NCI-H526 treated with DMSO at 0.1 percent for 48 hours (cell line): ENCODE measurements around the gene PPP1R3F.

Experiments used
- DNase-seq: peaks from one replicate; lab custom pipeline; 2025; lab: John Stamatoyannopoulos, UW

PPP1R3F gene

DNA sequence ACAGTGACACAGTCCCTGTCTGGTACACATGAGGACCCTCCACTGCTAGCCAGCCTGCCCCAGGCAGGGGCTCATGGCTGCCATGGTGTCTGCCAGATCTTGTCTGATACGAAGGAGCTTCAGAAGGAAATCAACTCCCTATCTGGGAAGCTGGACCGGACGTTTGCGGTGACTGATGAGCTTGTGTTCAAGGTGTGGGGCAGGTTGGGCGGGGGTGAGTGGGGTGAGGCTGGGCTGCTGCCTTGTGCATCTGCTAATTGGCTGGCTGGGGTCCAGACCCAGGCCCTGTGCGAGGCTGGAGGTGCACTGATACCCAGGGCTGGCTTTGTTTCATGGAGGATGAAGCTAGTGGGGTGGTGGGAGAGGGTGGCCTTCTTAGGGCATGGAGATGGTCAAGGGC lies 20.5 kb upstream of the PPP1R3F start:
- DNase-seq, result no peak

DNA sequence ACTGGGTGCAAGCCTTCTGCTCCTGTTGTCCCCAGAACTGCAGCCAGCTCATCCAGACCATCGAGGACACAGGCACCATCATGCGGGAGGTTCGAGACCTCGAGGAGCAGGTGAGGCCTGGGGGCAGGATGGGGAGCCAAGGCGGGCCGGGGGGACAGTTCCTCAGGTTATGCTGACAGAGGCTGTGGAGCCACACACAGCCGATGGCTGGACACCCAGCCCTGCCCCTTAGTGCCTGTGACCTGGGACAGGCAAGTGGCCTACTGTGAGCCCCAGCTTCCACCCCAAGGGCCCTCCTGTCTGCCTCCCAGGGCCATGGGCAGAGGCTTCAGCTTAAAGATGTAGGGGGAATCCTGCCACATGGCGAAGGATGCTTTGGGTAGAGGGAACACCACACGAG lies 20.0 kb upstream of the PPP1R3F start:
- no peak for DNase-seq

DNA sequence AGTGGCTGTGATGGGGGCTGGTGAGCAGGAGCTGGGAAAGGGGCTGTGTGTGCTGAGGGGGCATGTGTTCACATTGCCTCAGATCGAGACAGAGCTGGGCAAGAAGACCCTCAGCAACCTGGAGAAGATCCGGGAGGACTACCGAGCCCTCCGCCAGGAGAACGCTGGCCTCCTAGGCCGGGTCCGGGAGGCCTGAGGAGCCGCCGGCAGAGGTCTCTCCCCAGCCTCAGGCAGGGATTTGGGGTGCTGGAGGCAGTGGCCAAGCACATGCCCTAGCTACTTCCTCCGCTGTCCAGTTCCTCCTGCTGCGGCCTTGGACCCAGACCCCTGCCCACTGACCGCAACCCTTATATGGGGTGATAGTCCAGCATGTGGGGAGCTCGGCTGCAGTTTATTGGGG lies 19.5 kb upstream of the PPP1R3F start:
- no peak for DNase-seq

DNA sequence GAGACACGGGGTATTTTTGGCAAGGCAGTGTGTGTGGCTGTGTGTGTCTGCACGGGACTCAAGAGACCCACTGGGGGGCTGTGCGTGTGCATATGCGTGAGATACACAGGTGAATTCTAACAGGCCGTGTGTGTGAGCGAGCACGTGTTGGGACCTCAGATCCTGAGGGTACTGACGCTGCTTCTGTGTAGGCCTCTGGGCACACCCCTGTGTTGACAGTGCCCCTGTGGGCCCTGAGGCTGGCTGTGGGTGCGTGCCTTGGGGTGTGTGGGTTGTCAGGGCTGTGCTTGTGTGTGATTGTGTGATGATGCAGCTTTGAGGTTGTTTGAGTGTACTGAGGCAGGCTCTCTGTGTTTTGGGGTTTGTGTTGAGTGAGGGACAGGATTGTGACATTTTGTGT lies 19.0 kb upstream of the PPP1R3F start:
- DNase-seq, result no peak

DNA sequence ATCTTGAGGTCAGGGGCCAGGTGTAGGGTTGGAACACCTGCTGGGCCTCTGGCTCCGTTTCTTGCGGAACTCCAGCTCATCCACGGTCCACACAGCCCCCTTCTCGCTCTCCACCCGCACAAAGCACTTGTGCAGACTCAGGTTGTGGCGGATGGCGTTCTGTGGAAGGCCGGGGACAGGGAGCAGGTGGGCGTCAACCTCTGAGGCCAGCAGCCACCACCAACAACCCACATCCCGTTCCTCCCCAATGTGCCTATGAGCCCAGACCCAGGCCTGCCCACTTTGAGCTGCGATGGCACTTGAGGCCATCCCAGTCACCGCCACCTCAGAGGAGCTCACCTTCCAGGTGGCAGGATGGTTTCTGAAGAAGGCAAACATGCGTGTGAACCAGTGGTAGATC lies 18.3 kb upstream of the PPP1R3F start:
- no peak for DNase-seq

DNA sequence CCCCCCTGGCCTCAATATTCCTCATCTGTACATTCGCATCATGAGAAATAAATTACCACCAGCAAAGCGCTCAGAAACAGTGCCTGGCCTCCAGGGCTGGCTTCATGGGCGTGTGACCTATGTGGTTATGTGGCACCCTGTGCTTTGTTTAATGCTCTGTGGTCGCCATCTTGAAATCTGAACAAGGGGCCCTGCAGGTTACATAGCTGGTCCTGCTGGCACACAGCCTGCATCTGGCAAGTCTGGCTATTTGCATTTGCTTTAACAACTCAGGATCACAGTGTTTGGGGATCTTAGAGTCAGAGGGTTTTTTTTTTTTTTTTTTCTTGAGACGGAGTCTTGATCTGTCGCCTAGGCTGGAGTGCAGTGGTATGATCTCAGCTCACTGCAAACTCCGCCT lies 15.0 kb upstream of the PPP1R3F start:
- no peak for DNase-seq

DNA sequence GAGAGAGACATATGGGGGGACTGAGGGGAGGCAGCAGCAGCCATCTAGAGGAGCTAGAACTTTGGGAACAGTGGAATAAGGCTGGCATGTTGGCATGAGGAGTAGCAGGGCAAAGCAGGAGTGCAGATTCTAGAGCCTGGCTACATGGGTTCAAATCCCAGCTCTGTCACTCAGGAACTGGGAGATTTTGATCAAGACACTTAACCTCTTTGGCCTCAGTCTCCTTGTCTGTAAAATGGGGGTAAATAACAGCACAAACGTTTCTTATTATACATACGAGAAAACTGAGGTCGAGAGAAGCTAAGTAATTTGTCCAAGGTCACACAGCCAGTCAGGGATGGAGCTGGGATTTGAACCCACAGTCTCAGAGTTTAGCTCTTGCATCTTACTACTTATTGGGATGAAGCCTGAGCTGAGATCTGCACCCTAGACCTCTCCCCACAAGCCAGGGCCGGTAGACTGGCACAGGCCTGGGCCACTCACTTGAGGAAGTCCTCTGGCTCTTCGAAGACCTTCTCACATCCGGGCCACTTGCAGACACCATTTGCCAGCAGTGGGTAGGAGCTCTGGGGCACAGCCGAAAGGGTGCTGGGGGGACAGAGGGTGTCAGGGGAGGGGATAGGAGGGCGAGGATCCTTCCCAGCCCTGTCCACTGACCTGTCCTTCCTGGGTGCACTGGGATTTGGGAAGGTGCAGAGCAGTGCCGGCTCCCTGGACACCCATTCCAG lies 13.2 kb upstream of the PPP1R3F start:
- DNase-seq, result no peak

DNA sequence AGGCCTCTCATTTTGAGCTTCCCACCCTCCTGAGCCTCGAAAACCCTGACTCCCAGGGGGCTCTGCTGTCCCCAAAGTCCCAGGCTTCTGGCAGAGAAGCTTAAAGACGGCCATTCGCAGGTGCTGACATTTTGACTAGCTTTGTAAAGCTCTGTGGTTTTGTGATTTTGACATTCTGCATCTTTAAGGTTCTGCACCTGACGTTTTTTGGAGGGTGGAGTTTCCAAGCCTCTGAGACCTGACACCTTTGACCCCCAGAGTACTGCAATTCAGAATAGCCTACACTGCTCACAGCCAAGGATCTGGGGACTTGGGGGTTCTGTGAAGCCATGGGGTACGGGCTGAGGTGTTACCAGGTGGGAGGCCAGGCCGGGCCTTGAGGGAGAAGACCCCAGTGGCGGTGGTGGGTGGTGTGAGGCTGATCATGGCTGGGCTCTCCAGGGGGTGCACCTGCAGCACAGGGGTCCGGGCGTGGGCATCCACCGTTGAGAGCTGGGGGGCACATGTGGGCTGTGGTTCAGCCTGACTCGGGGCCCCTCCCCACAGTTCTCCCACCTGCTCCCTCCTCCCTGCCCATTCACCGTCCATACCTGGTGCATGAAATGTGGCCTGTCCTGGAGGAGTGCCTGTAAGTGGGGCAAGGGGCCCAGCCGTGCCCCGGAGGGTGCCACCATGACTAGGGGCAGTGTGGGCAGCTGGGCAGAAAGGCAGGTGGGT lies 12.4 kb upstream of the PPP1R3F start:
- no peak for DNase-seq

DNA sequence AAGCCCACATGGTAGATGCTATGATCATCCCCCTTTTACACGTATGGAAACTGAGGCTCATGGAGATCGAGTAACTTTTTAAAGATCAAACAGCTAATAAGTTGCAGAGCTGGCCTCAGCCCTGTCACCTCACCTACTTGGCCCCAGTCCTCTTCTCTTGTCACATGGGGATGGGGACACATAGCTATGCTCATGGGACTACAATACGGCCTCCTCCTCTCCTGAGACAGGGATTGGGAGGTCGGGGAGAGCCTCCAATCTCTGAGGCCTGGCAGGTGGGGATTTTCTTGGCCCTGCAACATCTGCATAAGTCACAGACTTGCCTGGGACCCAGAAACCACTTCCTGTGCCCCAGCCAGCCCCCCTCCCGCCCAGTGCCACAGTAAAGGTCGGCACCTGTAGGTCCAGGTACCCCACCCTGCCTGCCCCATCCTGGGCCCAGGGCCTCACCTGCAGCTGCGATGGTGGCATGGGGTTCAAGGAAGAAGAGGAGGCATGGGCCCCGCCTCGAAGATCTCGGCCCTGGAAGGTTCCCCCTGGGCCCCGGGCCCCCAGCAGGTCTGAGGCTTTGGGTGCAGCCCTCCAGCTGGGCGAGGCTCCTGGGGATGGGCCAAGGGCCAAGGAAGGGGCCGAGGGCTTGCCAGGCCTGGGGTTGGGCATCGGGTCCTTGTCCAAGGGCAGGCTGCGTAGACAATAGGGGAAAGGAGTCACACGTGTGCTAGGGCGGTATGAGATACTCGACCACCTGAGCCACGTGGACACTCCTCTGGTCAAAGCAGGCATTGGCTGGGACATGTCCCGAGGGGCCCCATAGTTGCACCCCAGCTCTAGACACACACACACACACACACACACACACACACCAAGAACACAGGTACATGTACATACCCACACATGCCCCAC lies 11.5 kb upstream of the PPP1R3F start:
- no peak for DNase-seq

DNA sequence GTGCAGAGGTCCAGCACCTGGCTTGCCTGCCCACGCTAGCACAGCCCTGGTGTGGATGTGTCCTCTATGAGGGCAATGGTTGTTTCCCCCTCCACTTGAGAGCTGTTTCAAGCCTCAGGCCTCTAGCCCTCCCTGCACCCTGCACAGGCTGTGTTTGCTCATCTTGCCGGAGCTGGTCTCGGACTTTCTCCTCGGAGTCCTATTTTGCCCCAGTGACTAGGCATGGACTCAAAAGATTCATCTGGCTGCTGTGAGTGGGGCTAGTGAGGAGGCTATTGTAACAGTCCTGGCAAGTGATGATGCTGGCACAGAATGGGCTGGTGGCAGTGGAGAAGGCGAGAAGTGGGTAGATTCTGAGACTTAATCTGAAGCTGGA lies 10.9 kb upstream of the PPP1R3F start:
- DNase-seq, result no peak

DNA sequence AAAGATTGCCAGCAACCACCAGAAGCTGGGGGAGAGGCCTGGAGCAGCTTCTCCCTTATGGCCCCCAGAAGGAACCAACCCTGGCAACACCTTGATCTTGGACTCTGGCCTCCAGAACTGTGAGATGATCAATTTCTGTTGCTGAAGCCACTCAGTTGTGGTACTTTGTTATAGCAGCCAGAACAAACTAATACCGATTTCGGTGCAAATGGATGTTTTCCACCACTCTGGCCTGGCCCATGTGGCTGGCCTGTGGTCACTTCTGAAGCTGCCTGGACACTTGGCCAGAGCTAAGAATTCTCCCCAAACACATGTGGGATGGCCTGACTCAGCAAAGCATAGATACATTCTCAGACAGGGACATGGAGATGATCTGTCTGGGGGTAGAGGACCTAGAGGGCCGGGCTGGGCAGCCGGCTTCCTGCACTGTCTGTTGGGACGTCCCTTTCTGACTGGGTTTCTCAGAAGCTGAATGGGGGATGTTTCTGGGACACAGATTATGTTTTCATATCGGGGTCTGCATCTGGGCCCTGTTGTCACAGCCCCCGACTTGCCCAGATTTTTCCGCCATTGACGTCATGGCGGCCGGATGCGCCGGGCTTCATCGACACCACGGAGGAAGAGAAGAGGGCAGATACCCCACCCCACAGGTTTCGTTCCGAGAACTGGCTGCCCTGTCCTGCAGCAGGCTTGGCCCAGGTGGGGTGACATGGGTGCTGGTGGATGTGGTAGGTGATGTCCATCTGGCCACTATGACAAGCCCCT lies 9.2 kb upstream of the PPP1R3F start:
- DNase-seq, result no peak

DNA sequence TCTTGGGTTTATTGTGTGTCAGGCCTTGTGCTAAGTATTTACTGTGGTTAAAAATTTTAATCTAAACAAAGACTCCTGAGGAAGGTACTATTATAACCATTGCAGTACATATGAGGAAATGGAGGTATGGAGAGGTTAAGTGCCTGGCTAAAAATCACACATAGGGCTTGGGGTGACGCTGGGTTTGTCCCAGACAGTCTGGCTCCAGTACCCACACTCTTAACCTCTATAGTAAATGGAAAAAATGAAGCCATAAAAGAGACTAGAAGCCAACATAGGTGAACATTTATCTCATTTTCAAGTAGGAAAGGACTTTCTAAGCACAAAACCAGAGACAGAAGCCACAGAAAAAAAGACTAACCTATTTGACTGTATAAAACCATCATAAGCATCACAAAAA lies 7.0 kb upstream of the PPP1R3F start:
- DNase-seq, result no peak

DNA sequence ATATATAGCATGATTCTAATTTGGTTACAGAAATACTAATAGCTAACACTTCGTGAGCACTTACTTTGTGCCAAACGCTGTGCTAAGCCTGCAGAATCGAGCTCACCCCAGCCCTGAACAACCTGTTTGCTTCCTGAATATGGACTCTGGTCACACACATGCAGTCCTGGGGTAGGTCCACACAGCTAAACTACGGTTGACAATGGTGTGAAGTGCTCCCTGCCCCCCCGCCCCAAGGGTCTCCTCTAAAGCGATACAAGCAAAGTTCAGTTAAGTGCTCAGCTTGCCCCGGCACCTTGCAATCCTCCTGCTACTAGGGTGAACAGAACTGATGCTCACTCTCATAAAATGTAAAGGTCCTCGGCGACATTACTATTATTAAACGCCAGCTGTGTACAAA lies 6.0 kb upstream of the PPP1R3F start:
- no peak for DNase-seq

DNA sequence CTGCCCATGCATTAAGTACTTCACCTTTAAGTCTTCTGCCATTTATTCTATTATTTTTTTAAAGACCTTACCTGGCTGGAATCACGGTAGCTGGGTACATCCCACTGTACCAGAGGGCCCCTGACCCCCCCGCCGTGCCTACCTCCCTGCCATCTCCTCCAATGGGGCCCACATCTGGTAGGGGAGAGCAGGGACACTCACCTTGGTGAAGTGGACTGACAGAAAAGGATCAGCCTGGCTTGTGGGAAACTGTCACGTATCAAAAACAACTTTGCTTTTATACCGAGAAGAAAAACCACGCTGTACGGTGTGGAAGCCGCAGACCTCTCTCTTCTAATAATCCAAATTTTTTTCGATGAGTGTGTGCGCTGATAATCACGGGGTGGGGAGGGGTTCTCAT lies 5.1 kb upstream of the PPP1R3F start, which contains the start of gene FOXP3:
TSS of gene FOXP3 (minus strand) at position 251 of the 400 bp plus-strand sequence. CDS start 6,205 bp downstream, outside the sequence.
- no peak for DNase-seq

DNA sequence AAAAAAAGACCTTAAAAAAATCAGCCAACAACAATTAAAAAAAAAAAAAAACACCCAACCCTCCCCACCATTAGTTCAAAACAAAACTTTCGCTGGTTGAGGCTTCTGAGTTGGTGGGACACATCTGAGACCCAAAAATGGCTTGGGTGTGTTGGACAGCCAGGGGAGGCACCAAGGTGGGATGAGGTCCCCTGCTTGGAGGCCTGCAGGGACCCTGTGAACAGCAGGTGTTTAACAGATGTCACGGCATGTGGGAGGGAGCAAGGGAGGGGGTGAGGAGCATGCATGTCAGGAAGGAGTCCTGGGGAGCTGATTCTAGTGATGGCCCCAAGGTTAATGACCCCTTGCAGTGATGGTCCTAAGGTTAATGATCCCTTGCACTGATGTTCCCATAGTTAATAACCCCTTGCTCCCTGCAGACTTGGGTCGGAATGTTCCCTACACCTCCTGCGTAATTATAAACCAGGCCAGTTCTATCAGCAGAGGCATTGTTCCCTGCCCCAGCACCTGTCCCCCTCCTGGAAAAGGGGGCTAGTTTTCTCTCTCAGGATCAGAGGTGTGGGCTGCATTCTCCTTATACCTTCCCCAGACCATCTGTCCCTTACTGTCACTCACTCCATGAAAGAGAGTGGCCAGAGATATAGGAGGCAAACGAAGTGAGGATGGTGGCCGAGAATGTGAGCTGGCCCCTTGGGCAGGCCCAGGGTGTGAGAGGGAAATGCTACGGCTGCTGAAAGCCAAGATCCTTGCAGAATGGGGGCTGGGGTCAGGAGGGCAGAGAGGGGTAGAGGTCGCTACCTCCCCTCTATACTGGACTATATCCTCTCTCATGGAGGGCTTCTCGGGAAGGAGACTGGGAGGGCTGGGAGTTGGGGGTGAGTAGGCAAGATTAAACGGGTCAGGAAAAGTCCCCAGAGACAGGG lies 2.8 kb upstream of the PPP1R3F start:
- no peak for DNase-seq

DNA sequence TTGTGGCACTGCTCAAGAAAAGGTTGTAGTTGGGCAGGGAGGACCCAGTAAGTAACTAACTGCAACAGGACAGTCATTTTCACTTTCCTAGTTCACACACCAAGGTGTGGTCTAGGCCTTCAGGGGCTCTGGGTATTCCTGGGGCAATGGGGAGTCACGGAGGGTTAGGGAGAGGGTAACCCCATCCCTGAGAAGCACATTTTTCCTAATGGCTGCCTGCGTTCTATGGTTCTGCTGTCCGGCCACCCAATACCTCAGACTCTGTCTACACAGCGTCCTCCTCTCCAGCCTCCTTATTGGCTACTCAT lies 937 bp upstream of the PPP1R3F start:
- DNase-seq, result no peak

DNA sequence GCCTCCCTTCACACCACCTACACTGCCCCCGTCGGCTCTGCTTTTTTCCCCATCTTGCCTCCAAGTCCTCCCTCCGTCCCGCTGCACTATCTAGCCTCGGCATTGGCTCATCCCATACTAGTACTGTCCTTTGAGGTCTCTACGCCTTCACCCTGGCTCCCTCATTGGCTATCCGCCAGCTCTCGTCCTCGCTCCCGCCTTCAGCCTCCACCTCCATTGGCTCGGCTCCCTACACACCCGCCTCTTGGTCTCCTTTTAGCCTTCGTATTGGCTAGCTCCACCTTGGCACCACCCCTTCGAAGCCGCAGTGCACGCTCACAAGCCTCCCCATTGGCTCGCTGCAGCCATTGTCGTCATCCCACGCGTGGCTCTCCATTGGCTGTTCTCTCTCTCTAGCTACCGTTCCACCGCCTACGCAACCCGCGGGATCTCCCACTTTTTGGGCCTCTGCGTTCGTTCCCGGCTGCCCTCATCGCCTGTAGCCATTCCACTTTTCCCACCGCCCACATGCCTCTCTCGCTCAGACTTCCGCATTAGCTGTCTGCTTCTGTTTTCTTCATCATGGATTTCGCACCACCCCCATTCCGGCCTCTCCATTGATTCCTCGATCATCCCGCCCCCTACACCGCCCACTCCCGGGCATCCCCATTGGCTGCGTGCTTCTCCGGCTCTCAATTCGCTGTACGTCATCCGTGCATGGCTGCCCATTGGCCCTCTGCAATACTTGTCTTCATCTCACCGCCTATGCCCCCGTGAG lies 405 bp upstream of the PPP1R3F start:
- DNase-seq, result peak; percentile 97

DNA sequence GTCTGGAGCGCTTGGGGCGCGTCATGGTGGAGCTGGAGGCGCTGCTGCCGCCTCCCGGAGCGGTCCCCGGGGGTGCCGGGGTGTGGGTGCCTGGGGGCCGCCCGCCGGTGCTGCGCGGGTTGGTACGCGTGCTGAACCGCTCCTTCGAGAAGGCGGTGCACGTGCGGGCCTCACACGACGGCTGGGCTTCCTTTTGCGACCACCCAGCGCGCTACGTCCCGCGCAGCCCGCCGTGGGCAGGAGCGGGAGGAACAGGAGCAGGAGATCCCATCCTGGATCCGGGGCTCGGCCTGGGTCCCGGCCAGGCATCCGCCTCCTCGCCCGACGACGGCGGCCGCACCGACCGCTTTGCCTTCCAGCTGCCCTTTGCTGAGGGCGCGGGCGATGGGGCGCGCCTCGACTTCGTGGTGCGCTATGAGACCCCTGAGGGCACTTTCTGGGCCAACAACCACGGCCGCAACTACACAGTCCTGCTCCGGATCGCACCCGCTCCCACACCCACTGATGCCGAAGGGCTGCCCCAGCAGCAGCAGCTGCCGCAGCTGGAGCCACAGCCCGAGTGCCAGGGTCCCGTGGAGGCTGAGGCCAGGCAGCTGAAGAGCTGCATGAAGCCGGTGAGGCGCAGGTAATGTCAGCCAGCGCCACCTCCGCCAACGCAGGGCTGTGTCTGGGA lies 792 bp downstream of the PPP1R3F start:
- DNase-seq, result no peak

DNA sequence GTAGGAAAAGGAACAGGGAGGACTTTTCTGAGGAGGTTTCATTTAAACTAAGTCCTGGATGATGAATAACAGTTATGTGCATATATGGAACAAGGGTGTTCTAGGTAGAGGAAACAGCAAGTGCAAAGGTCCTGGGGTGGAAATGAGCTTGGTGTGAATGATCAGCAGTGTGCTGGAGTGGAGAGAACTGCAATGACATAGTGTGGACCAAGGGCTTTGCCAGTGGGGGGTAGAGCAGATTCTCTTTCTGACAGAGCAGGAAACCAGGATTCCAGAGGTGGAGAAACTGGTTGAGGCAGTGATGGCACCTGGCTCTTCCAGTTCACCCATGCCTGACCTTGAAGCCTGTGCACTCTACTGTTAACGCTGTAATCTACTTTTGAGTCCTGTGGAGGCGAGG lies 1.7 kb downstream of the PPP1R3F start:
- DNase-seq, result no peak

DNA sequence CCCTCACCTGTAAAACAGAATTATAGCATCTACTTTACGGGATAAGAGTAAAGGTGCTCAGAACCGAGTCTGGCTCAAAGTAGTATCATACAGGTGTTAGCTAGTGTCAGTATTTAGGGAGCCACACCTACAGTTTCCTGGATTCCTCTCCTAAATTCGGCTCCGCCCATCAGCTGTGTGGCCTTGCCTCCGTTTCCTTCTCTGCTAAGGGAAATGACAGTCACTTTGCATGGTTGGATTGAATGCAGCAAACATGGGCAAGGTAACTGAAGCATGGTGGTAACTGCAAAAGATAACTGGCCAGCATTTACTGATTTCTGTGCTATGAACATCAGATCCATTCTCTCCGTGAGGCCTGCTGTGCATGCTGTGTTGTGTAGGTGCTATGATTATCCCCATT lies 2.8 kb downstream of the PPP1R3F start:
- DNase-seq, result no peak
